Islet of Langerhans (tissue), 1 donor: Measurements from ENCODE around the gene IL19.

Experiments used
- FAIRE-seq: peaks from one replicate; lab custom pipeline; 2011; peaks lifted over from hg19 to GRCh38; lab: Jason Lieb, UNC

IL19 gene

GRCh38 chr1:206864939-206865671, 94.5 kb downstream of the IL19 start, which contains the start of gene IL20:
IL20 (plus strand) TSS chr1:206865623; CDS start chr1:206865853, 230 bp downstream.
- no peak for FAIRE-seq

- no peak for FAIRE-seq
Measured at GRCh38 chr1:206866062-206866461, 95.5 kb downstream of the IL19 start.

DNA sequence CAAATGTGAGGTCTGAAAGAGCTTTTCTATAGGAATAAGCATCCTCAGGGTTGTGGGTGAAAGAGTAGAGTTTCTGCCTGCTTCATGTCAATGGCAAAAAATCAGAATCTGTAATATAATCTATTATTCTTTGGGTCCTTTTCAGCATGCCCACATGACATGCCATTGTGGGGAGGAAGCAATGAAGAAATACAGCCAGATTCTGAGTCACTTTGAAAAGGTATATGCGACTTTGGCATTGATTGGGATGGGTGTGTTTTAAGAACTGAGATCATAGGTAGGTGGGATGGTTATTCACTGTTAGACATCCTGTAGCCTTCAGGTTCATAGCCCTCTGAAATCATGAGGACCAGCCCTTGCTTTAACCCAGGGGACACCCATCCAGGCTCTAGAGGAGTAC, 96.7 kb downstream of the IL19 start:
- no peak for FAIRE-seq

DNA sequence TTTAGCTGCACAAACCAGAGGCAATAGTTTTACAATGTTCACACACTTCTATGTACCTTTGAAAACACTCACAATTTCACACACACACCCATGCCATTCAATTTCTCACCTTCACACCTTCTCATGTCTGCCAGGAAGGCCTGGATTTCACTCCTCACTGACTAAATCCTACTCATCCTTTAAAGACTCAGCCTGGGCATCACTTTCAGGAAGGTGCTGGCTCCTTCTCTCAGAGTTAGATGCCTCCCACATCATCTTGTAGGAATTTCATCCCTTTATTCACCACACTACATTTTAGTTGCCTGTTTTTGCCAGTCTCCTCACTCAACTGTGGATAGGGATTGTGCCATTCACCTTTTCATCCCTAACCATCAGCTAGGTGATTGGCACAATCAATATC, 97.1 kb downstream of the IL19 start:
- FAIRE-seq = no peak

- no peak for FAIRE-seq
Measured at GRCh38 chr1:206868264-206868663, 97.7 kb downstream of the IL19 start.

GRCh38 chr1:206872139-206872538, 101.6 kb downstream of the IL19 start:
- no peak for FAIRE-seq

DNA sequence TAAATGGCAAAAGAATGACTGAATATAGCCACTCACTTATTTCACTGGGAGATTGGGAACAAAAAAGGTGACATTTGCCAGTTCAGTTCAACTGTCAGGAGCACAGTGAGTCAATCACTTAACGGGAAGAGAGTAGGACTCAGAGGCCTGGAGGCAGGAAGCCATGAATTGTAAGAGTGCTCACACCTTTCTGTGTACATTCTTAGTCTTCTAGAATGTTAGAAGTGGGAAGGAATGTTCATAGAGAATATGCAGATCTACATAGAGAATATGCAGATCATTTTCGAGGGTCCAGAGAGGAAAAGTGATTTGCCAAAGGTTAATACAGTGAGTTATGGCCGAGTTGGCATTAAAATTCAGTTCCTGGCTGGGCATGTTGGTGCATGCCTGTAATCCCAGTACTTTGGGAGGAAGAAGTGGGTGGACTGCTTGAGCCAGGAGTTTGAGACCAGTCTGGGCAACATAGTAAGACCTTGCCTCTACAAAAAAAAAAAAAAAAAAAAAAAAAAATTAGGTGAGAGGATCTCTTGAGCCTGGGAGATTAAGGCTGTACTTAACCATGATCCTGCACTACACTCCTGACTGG, 103.1 kb downstream of the IL19 start:
- no peak for FAIRE-seq

DNA sequence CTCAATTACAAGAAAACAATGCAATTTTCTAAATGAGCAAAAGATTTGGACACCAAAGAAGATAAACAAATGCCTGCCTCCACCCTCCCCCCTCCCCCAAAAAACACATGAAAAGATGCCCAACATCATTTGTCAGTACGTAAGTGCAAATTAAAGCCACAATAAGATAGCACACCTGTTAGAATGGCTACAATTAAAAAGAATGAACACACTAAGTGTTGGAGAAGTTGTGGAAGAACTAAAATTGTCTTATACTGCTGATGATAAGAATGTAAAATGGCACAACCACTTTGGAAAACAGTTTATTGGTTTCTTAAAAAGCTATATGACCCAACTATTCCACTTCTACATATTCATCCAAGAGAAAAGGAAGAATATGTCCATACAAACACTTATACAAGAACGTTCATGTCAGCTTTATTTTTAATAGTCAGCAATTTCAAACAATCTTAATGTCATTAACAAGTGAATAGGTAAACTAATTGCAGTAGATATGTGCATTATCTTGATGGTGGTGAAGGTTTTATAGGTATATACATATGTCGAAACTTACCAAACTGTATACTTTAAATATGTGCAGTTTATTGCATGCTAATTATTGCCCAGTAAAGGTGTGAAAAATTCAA, 105.3 kb downstream of the IL19 start:
- no peak for FAIRE-seq

- no peak for FAIRE-seq
Measured at GRCh38 chr1:206878456-206878855, 107.9 kb downstream of the IL19 start.

GRCh38 chr1:206880314-206880713, 109.7 kb downstream of the IL19 start:
- FAIRE-seq = no peak

- FAIRE-seq = no peak
Measured at GRCh38 chr1:206882555-206882954, 112.0 kb downstream of the IL19 start.

DNA sequence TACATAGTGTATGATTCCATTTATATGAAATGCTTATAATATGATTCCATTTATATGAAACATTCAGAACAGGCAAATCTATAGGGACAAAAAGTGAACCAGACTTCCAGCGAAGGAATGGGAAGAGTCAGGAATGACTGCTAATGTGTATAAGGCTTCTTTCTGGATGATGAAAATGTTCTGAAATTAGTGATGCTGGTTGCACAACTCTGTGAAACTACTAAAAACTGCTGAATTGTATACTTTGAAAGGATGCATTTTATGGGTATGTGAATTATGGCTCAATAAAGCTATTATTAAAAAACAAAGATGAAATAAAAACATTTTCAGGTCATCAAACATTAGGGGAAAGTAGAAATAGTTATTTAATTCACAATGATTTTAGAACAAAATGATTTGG, 112.6 kb downstream of the IL19 start:
- no peak for FAIRE-seq

DNA sequence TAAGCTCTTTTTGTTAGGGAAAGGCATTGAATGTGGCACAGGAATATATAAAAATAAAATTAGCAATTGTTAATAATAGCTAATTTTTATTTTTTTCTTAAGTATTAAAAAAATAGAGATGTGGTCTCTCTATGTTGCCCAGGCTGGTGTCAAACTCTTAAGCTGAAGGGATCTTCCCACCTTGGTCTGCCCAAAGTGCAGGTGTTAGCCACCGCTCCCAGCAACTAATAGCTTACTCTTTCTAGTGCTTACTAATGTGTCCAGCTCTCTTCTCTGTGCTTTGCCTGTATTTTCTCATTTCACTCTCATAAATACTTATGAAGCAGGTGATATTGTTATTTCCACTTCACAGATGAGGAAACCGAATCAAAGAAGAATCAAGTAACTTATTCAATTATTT, 113.3 kb downstream of the IL19 start:
- FAIRE-seq = no peak

GRCh38 chr1:206885341-206886060, 114.9 kb downstream of the IL19 start:
- FAIRE-seq = no peak

DNA sequence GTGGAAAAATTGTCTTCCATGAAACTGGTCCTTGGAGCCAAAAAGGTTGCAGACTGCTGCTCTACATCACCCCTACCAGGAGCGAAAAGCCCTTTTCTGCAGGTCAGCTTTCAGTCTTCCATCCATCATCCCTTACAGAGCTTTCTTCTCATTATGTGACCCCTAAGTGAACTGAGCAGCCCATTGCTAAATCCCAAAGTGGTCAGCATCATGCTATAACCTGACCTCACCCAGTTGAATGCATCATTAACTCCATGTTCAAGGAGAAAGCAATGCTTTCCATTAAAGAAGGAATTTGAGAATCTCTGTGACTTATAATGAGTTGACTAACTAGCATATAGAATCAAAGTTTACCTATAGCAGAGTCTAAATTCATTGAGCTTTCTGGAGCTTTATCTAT, 116.3 kb downstream of the IL19 start:
- no peak for FAIRE-seq

GRCh38 chr1:206887701-206888100, 117.1 kb downstream of the IL19 start:
- no peak for FAIRE-seq

DNA sequence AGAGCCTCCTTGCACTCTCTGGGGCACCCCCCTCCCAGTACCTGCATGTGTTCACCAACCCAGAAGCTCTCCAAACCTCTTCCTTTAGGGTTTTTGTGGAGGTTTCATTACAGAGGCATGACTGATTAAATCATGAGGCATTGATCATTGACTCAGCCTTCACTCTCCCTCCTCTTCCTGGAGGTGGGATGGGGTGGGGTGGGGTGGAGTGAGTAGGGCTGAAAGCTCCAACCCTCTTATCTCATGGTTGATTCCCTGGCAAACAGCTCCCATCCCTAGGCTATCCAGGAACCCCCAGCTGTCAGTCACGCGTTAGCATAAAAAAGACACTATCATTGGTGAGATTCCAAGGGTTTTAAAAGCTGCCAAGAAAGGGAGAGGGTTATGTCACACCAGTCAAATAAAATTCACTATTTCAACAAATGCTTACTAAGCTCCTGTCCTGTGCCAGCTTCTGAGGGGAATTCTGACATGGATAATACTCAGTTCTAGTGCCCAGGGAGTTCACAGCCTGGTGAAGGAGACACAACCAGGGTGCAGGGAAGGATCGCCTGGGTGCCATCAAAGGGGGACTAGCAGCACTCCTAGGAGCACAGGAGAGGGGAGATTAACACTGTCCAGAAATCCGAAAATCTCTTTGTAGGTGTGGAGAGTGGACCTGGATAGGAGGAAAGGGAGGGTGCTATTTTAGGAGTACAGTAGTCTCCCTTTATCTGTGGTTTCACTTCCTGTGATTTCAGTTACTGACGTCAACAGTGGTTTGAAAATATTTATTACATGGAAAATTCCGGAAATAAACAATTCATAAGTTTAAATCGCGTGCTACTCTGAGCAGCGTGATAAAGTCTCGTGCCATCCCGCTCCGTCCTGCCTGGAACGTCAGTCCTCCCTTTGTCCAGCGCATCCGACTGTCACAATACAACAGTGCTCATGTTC, 119.8 kb downstream of the IL19 start:
- FAIRE-seq = no peak

DNA sequence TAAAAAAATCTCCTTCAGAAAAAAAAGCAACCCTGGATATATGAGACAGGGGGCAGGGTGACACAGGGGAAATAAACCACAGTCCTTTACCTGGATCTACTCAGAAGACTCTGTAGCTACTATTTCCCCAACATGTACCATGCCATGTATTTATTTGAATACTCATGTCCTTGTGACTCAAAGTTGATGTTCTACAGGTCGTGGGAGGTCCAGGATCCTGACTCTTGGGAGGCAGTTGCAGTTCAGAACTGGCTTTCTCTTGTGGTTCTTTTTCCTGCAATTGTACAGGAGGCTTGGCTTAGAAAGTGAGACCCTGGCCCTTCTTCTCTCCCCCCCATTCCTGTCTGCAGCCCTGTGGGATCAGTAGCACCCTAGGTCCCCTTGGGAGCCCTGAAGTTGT, 120.8 kb downstream of the IL19 start:
- no peak for FAIRE-seq
